HEK293 (cell line): ENCODE data around the gene SLC5A4.
A peak's percentile ranks its signal among the peaks of the same experiment; 100 is the strongest.

Experiments used
- CTCF ChIA-PET: fragments of 350-600 bp; formaldehyde crosslinking; extraction: SDS; loops from one replicate; lab custom pipeline; 2021; ENCODE audit warnings: antibody characterized with exemption; lab: Yijun Ruan, JAX
- POLR2A ChIA-PET: fragments of 300-600 bp; formaldehyde crosslinking; extraction: SDS; loops from one replicate; lab custom pipeline; 2020; ENCODE audit warnings: antibody characterized with exemption, inconsistent platforms; lab: Yijun Ruan, JAX
- H3K27ac ChIP-seq: fragments of 200-500 bp; sonication (Bioruptor generic); 2 replicates; pipeline ENCODE4 v1.5.1; 2014; ENCODE audit warnings: low read depth, low read length, control low read depth, inconsistent platforms; ENCODE audit errors: extremely low read depth
- H3K36me3 ChIP-seq, 2 experiments: fragments of 200-500 bp in 1 of 2; sonication (Bioruptor generic) in 1 of 2; 1 replicate in 1 of 2; 2 replicates in 1 of 2; pipeline ENCODE4 v1.5.1; 2014 to 2017; ENCODE audit warnings: inconsistent platforms in 2 of 2, low read length in 2 of 2; ENCODE audit not compliant: control insufficient read depth in 2 of 2, insufficient read depth in 1 of 2
- H3K4me1 ChIP-seq: fragments of 200-500 bp; sonication (Bioruptor generic); 2 replicates; pipeline ENCODE4 v1.5.1; 2014; ENCODE audit warnings: mild to moderate bottlenecking, low read length, inconsistent platforms; ENCODE audit not compliant: control insufficient read depth, insufficient read depth
- H3K4me3 ChIP-seq: 2 replicates; pipeline ENCODE4 v1.5.1; 2011; ENCODE audit warnings: low read depth, mild to moderate bottlenecking, control low read depth, low read length, moderate library complexity
- H3K9me3 ChIP-seq: fragments of 200-500 bp; sonication (Bioruptor generic); 2 replicates; pipeline ENCODE4 v1.5.1; 2014; ENCODE audit warnings: low read depth, low read length, inconsistent platforms; ENCODE audit not compliant: control insufficient read depth, insufficient read depth
- EGR2 ChIP-seq: fragments of 450-650 bp; formaldehyde crosslinking; IDR thresholded peaks from 2 replicates; pipeline ENCODE4 v1.5.1; 2016; ENCODE audit warnings: low read depth, missing biosample characterization, missing genetic modification characterization
- GLIS2 ChIP-seq: fragments of 450-650 bp; formaldehyde crosslinking; IDR thresholded peaks from 2 replicates; pipeline ENCODE4 v1.5.1; 2016; ENCODE audit warnings: missing biosample characterization, missing genetic modification characterization
- KLF10 ChIP-seq: fragments of 450-650 bp; IDR thresholded peaks from 2 replicates; pipeline ENCODE4 v1.5.1; 2018; ENCODE audit warnings: missing biosample characterization, mild to moderate bottlenecking, missing genetic modification characterization
- PRDM1 ChIP-seq: fragments of 450-650 bp; formaldehyde crosslinking; IDR thresholded peaks from 2 replicates; pipeline ENCODE4; 2016; ENCODE audit warnings: missing biosample characterization, missing genetic modification characterization
- RBAK ChIP-seq: fragments of 450-650 bp; formaldehyde crosslinking; IDR thresholded peaks from 2 replicates; pipeline ENCODE4 v1.5.1; 2016; ENCODE audit warnings: missing biosample characterization, missing genetic modification characterization
- ZBTB1 ChIP-seq: fragments of 450-650 bp; formaldehyde crosslinking; IDR thresholded peaks from 2 replicates; pipeline ENCODE4 v1.5.1; 2016; ENCODE audit warnings: missing biosample characterization, missing genetic modification characterization
- ZBTB20 ChIP-seq: fragments of 450-650 bp; formaldehyde crosslinking; IDR thresholded peaks from 2 replicates; pipeline ENCODE4 v1.5.1; 2016; ENCODE audit warnings: missing biosample characterization, missing genetic modification characterization
- ZBTB8A ChIP-seq: fragments of 450-650 bp; formaldehyde crosslinking; IDR thresholded peaks from 2 replicates; pipeline ENCODE4 v1.5.1; 2016; ENCODE audit warnings: missing biosample characterization, missing genetic modification characterization
- ZFHX2 ChIP-seq: fragments of 450-650 bp; formaldehyde crosslinking; conservative IDR thresholded peaks from 2 replicates; pipeline ENCODE4 v1.5.1; 2016; ENCODE audit warnings: missing biosample characterization, missing genetic modification characterization
- ZNF133 ChIP-seq: fragments of 450-650 bp; formaldehyde crosslinking; IDR thresholded peaks from 2 replicates; pipeline ENCODE4 v1.5.1; 2016; ENCODE audit warnings: missing biosample characterization, missing genetic modification characterization
- ZNF2 ChIP-seq: fragments of 450-650 bp; formaldehyde crosslinking; IDR thresholded peaks from 2 replicates; pipeline ENCODE4 v1.5.1; 2016; ENCODE audit warnings: missing biosample characterization, missing genetic modification characterization
- ZNF24 ChIP-seq: fragments of 450-650 bp; formaldehyde crosslinking; IDR thresholded peaks from 2 replicates; pipeline ENCODE4 v1.5.1; 2016; ENCODE audit warnings: missing biosample characterization, missing genetic modification characterization
- ZNF335 ChIP-seq: fragments of 450-650 bp; formaldehyde crosslinking; conservative IDR thresholded peaks from 2 replicates; pipeline ENCODE4 v1.5.1; 2016; ENCODE audit warnings: missing biosample characterization, missing genetic modification characterization
- ZNF354C ChIP-seq: fragments of 450-650 bp; formaldehyde crosslinking; IDR thresholded peaks from 2 replicates; pipeline ENCODE4 v1.5.1; 2016; ENCODE audit warnings: missing biosample characterization, missing genetic modification characterization, low read depth, borderline replicate concordance
- ZNF423 ChIP-seq: fragments of 450-650 bp; formaldehyde crosslinking; IDR thresholded peaks from 2 replicates; pipeline ENCODE4 v1.5.1; 2016; ENCODE audit warnings: missing biosample characterization, missing genetic modification characterization
- ZNF473 ChIP-seq: fragments of 450-650 bp; formaldehyde crosslinking; IDR thresholded peaks from 2 replicates; pipeline ENCODE4 v1.5.1; 2017; ENCODE audit warnings: missing biosample characterization, missing genetic modification characterization
- ZNF560 ChIP-seq: fragments of 450-650 bp; formaldehyde crosslinking; IDR thresholded peaks from 2 replicates; pipeline ENCODE4 v1.5.1; 2017; ENCODE audit warnings: missing biosample characterization, missing genetic modification characterization, borderline replicate concordance
- ZNF626 ChIP-seq: fragments of 450-650 bp; sonication (Bioruptor Pico); formaldehyde crosslinking; IDR thresholded peaks from 2 replicates; pipeline ENCODE4 v1.5.1; 2018; ENCODE audit warnings: missing biosample characterization, missing genetic modification characterization, inconsistent platforms
- ZNF701 ChIP-seq: fragments of 450-650 bp; formaldehyde crosslinking; IDR thresholded peaks from 2 replicates; pipeline ENCODE4 v1.5.1; 2016; ENCODE audit warnings: missing biosample characterization, missing genetic modification characterization
- ZNF776 ChIP-seq: fragments of 450-650 bp; formaldehyde crosslinking; IDR thresholded peaks from 2 replicates; pipeline ENCODE4 v1.5.0; 2017; ENCODE audit warnings: missing biosample characterization, missing genetic modification characterization, borderline replicate concordance
- ZSCAN30 ChIP-seq: fragments of 450-650 bp; IDR thresholded peaks from 2 replicates; pipeline ENCODE4 v1.5.1; 2018; ENCODE audit warnings: missing biosample characterization, mild to moderate bottlenecking, missing genetic modification characterization, moderate library complexity
- TF ChIP-seq, protein P1 (sequence below): fragments of 450-650 bp; formaldehyde crosslinking; IDR thresholded peaks from 2 replicates; pipeline ENCODE4 v1.5.1; 2017; ENCODE audit warnings: missing biosample characterization, missing genetic modification characterization
- TF ChIP-seq, protein P2 (sequence below): fragments of 450-650 bp; formaldehyde crosslinking; IDR thresholded peaks from 2 replicates; pipeline ENCODE4 v1.5.1; 2016; ENCODE audit warnings: missing biosample characterization, missing genetic modification characterization
- TF ChIP-seq, protein P3 (sequence below): fragments of 450-650 bp; formaldehyde crosslinking; IDR thresholded peaks from 2 replicates; pipeline ENCODE4 v1.5.1; 2016; ENCODE audit warnings: missing biosample characterization, missing genetic modification characterization
- TF ChIP-seq, protein P4 (sequence below): fragments of 450-650 bp; formaldehyde crosslinking; IDR thresholded peaks from 2 replicates; pipeline ENCODE4 v1.5.1; 2016; ENCODE audit warnings: missing biosample characterization, missing genetic modification characterization
- TF ChIP-seq, protein P5 (sequence below): fragments of 450-650 bp; formaldehyde crosslinking; optimal IDR thresholded peaks from 2 replicates; pipeline ENCODE3; 2016; ENCODE audit warnings: missing biosample characterization, mild to moderate bottlenecking, missing genetic modification characterization
- TF ChIP-seq, protein P6 (sequence below): fragments of 450-650 bp; formaldehyde crosslinking; IDR thresholded peaks from 2 replicates; pipeline ENCODE4 v1.5.1; 2016; ENCODE audit warnings: missing biosample characterization, missing genetic modification characterization

SLC5A4 gene

DNA sequence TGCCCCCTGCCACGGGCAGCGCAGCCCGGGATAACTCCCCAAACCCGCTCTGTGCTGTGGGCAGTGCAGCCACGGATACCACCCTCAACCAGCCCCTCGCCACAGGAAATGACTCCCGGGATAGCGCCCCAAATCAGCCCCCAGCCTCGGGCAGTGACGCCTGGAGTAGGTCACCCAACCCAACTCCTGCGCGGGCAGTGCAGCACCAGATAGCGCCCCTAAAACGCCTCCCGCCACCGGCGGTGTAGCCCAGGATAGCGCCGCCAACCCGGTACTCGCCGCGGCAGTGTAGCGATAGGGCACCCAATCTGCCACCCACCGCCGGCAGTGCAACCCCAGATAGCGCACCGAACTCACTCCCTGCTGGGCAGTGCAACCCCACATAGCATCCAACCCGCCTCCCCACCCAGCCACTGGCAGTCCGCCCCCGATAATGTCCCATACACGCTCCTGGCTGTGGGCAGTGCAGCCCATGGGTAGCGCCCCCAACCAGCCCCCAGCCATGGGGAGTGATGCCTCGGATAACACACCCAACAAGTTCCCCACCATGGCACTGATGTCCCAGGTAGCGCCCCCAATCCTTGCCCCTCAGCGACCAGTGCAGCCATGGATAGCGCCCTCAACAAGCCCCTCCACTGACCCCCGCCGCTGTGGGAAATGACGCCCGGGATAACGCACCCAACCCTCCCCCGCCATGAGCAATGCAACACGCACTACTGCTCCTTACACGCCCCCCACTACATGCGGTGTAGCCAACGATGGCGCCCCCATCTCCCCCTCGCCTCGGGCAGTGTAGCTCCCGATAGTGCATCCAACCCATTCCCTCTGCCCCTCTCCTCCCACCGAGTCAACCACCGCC, 51.7 kb downstream of the SLC5A4 start:
- H3K9me3 ChIP-seq, result no peaks in the 10 kb centered on the region
- POLR2A ChIA-PET, result no interaction called here
- H3K36me3 ChIP-seq, result peaks cover 0 to 11% of the 10 kb centered on the region in 2 experiments; a peak in 1 of 3 replicates
- H3K4me1 ChIP-seq, result 0 out of 2 replicates have a peak, but pooled peaks cover 3% of the 10 kb centered on the region
- peak overlapping the region; percentile 34 for H3K4me3 ChIP-seq
- no peak overlapping the region for H3K27ac ChIP-seq
- CTCF ChIA-PET, result interaction anchor here (0.6 to 0.8 kb wide), 3 partner anchors 8 to 65 kb away, joined by 3 to 4 read pairs (median 3); no protein-coding TSS in a partner anchor
- peak; percentile 52; the same call in 1 of the 2 replicates for TF ChIP-seq ZBTB8A (tag by site-specific recombination)
- no peak for TF ChIP-seq ZBTB1 (tag by site-specific recombination)
- no peak for TF ChIP-seq ZNF2 (tag by site-specific recombination)
- TF ChIP-seq EGR2 (tag by site-specific recombination), result peak; percentile 71
- TF ChIP-seq, protein P1, sequence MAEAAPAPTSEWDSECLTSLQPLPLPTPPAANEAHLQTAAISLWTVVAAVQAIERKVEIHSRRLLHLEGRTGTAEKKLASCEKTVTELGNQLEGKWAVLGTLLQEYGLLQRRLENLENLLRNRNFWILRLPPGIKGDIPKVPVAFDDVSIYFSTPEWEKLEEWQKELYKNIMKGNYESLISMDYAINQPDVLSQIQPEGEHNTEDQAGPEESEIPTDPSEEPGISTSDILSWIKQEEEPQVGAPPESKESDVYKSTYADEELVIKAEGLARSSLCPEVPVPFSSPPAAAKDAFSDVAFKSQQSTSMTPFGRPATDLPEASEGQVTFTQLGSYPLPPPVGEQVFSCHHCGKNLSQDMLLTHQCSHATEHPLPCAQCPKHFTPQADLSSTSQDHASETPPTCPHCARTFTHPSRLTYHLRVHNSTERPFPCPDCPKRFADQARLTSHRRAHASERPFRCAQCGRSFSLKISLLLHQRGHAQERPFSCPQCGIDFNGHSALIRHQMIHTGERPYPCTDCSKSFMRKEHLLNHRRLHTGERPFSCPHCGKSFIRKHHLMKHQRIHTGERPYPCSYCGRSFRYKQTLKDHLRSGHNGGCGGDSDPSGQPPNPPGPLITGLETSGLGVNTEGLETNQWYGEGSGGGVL (tag by site-specific recombination), result peak; percentile 84
- TF ChIP-seq ZNF473 (tag by site-specific recombination), result no peak
- TF ChIP-seq PRDM1 (tag by site-specific recombination), result no peak
- TF ChIP-seq, protein P2, sequence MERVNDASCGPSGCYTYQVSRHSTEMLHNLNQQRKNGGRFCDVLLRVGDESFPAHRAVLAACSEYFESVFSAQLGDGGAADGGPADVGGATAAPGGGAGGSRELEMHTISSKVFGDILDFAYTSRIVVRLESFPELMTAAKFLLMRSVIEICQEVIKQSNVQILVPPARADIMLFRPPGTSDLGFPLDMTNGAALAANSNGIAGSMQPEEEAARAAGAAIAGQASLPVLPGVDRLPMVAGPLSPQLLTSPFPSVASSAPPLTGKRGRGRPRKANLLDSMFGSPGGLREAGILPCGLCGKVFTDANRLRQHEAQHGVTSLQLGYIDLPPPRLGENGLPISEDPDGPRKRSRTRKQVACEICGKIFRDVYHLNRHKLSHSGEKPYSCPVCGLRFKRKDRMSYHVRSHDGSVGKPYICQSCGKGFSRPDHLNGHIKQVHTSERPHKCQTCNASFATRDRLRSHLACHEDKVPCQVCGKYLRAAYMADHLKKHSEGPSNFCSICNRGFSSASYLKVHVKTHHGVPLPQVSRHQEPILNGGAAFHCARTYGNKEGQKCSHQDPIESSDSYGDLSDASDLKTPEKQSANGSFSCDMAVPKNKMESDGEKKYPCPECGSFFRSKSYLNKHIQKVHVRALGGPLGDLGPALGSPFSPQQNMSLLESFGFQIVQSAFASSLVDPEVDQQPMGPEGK, result peak; percentile 30; the same call in 1 of the 2 replicates
- peak; percentile 45 for TF ChIP-seq ZBTB20 (tag by site-specific recombination)
- no peak for TF ChIP-seq ZNF701 (tag by site-specific recombination)
- TF ChIP-seq ZSCAN30 (tag by site-specific recombination), result no peak
- TF ChIP-seq ZNF560 (tag by site-specific recombination), result no peak
- TF ChIP-seq, protein P3, sequence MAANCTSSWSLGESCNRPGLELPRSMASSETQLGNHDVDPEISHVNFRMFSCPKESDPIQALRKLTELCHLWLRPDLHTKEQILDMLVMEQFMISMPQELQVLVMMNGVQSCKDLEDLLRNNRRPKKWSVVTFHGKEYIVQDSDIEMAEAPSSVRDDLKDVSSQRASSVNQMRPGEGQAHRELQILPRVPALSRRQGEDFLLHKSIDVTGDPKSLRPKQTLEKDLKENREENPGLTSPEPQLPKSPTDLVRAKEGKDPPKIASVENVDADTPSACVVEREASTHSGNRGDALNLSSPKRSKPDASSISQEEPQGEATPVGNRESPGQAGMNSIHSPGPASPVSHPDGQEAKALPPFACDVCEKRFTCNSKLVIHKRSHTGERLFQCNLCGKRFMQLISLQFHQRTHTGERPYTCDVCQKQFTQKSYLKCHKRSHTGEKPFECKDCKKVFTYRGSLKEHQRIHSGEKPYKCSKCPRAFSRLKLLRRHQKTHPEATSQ (tag by site-specific recombination), result no peak
- no peak for TF ChIP-seq RBAK (tag by site-specific recombination)
- peak; percentile 78 for TF ChIP-seq ZFHX2
- 0 out of 2 replicates have a peak, but pooled peaks have one; percentile 6 for TF ChIP-seq ZNF423 (tag by site-specific recombination)
- no peak for TF ChIP-seq ZNF626 (tag by site-specific recombination)
- TF ChIP-seq, protein P4, sequence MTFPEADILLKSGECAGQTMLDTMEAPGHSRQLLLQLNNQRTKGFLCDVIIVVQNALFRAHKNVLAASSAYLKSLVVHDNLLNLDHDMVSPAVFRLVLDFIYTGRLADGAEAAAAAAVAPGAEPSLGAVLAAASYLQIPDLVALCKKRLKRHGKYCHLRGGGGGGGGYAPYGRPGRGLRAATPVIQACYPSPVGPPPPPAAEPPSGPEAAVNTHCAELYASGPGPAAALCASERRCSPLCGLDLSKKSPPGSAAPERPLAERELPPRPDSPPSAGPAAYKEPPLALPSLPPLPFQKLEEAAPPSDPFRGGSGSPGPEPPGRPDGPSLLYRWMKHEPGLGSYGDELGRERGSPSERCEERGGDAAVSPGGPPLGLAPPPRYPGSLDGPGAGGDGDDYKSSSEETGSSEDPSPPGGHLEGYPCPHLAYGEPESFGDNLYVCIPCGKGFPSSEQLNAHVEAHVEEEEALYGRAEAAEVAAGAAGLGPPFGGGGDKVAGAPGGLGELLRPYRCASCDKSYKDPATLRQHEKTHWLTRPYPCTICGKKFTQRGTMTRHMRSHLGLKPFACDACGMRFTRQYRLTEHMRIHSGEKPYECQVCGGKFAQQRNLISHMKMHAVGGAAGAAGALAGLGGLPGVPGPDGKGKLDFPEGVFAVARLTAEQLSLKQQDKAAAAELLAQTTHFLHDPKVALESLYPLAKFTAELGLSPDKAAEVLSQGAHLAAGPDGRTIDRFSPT (tag by site-specific recombination), result 0 out of 2 replicates have a peak, but pooled peaks have one; percentile 13
- peak; percentile 52; the same call in 1 of the 2 replicates for TF ChIP-seq GLIS2 (tag by site-specific recombination)
- no peak for TF ChIP-seq KLF10
- TF ChIP-seq, protein P5, sequence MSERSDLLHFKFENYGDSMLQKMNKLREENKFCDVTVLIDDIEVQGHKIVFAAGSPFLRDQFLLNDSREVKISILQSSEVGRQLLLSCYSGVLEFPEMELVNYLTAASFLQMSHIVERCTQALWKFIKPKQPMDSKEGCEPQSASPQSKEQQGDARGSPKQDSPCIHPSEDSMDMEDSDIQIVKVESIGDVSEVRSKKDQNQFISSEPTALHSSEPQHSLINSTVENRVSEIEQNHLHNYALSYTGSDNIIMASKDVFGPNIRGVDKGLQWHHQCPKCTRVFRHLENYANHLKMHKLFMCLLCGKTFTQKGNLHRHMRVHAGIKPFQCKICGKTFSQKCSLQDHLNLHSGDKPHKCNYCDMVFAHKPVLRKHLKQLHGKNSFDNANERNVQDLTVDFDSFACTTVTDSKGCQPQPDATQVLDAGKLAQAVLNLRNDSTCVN, result peak; percentile 19
- 0 out of 2 replicates have a peak, but pooled peaks have one; percentile 17 for TF ChIP-seq ZNF335 (tag by site-specific recombination)
- TF ChIP-seq, protein P6, sequence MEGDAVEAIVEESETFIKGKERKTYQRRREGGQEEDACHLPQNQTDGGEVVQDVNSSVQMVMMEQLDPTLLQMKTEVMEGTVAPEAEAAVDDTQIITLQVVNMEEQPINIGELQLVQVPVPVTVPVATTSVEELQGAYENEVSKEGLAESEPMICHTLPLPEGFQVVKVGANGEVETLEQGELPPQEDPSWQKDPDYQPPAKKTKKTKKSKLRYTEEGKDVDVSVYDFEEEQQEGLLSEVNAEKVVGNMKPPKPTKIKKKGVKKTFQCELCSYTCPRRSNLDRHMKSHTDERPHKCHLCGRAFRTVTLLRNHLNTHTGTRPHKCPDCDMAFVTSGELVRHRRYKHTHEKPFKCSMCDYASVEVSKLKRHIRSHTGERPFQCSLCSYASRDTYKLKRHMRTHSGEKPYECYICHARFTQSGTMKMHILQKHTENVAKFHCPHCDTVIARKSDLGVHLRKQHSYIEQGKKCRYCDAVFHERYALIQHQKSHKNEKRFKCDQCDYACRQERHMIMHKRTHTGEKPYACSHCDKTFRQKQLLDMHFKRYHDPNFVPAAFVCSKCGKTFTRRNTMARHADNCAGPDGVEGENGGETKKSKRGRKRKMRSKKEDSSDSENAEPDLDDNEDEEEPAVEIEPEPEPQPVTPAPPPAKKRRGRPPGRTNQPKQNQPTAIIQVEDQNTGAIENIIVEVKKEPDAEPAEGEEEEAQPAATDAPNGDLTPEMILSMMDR, result peak; percentile 48
- TF ChIP-seq ZNF133 (tag by site-specific recombination), result no peak
- TF ChIP-seq ZNF354C (tag by site-specific recombination), result no peak
- no peak for TF ChIP-seq ZNF24 (tag by site-specific recombination)
- no peak for TF ChIP-seq ZNF776 (tag by site-specific recombination)
